Spleen (tissue), 11 donors: ENCODE measurements around the gene DUOX1. TPM values are rescaled to one million over a fixed set of nuclear protein-coding genes. Genes with fewer than 3 reads are reported as not detected.

Source experiments
- DNase-seq: peaks from one replicate; pipeline ENCODE4 v3.0.0-alpha.2; 2020
- H3K27ac ChIP-seq, 8 donors: fragments of 200-600 bp; sonication (generic) in 7 of 8; 1 replicate in 4 of 8; 2 replicates in 4 of 8; pipeline versions ENCODE4 v1.5.0 to v1.8.0; 2016 to 2021; ENCODE audit warnings: inconsistent platforms in 4 of 8, mild to moderate bottlenecking in 4 of 8, moderate library complexity in 1 of 8
- H3K27me3 ChIP-seq, 7 donors: fragments of 200-600 bp; sonication (generic) in 6 of 7; replicated peaks in 1 of 7; 1 replicate in 4 of 7; 2 replicates in 3 of 7; pipeline versions ENCODE4 v1.5.0 to v1.8.0; 2016 to 2021; ENCODE audit warnings: inconsistent platforms in 3 of 7, mild to moderate bottlenecking in 1 of 7
- H3K36me3 ChIP-seq, 6 donors: fragments of 200-600 bp; sonication (generic) in 5 of 6; 1 replicate in 4 of 6; 2 replicates in 2 of 6; pipeline versions ENCODE4 v1.5.0 to v1.8.0; 2016 to 2021; ENCODE audit warnings: inconsistent platforms in 2 of 6
- H3K4me1 ChIP-seq, 6 donors: fragments of 200-600 bp; sonication (generic) in 5 of 6; 1 replicate in 3 of 6; 2 replicates in 3 of 6; pipeline versions ENCODE4 v1.5.0 to v1.8.0; 2016 to 2021; ENCODE audit warnings: inconsistent platforms in 3 of 6
- H3K4me3 ChIP-seq, 8 donors: fragments of 200-600 bp; sonication (generic) in 7 of 8; 1 replicate in 4 of 8; 2 replicates in 4 of 8; pipeline versions ENCODE4 v1.5.0 to v1.8.0; 2016 to 2021; ENCODE audit warnings: inconsistent platforms in 4 of 8, mild to moderate bottlenecking in 4 of 8, moderate library complexity in 2 of 8
- H3K9me3 ChIP-seq, 8 donors: fragments of 200-600 bp; sonication (generic) in 7 of 8; 1 replicate in 4 of 8; 2 replicates in 4 of 8; pipeline versions ENCODE4 v1.5.0 to v1.8.0; 2016 to 2021; ENCODE audit warnings: inconsistent platforms in 4 of 8
- POLR2A ChIP-seq, 3 donors: fragments of 450-650 bp; IDR thresholded peaks; one replicate each; pipeline ENCODE4 v1.5.1; 2017; ENCODE audit warnings: antibody characterized with exemption in 3 of 3, mild to moderate bottlenecking in 1 of 3
- POLR2AphosphoS5 ChIP-seq, 3 donors: sonication (generic); formaldehyde crosslinking; IDR thresholded peaks; one replicate each; pipeline ENCODE4 v1.5.1; 2017; ENCODE audit warnings: antibody characterized with exemption in 3 of 3
- WGBS, 5 donors: extraction: QIAGEN DNeasy Blood & Tissue Kit in 3 of 5; methylation state at CpG; one replicate each; pipeline versions ENCODE4 v1.1.5 to v1.1.7; 2013 to 2018; 5-methylcytosine and 5-hydroxymethylcytosine counted together
- intact Hi-C: fragments of 100-400 bp; cut with DNase I; formaldehyde crosslinking; loops from one replicate; pipeline ENCODE4 v1.15.0; 2023; ENCODE audit warnings: low total_unique reads
- polyA plus RNA-seq, 3 donors: library from polyadenylated mRNA; stranded (reverse); fragments of 200-250 nt; gene quantifications; one replicate each; pipeline ENCODE4 v1.2.1, GENCODE V29; 2013
- total RNA-seq, 7 donors: library from RNA; depleted of rRNA in 3 of 7; stranded (reverse); fragments of >200 nt in 3 of 7; fragmentation: NEBNext Ultra II Directional in 4 of 7; extraction: Animal tissue kit (Norgen Biotek cat#: 25700) in 4 of 7; gene quantifications; one replicate each; pipeline versions ENCODE4 v1.1.0 to v1.2.1, GENCODE V29; 2016 to 2021
- TF ChIP-seq, protein P1 (sequence below), 11 experiments: fragments of 200-600 bp in 7 of 11; fragments of 450-650 bp in 4 of 11; sonication (generic) in 4 of 11; IDR thresholded peaks in 8 of 11; conservative IDR thresholded peaks in 3 of 11; 1 replicate in 7 of 11; 2 replicates in 4 of 11; pipeline versions ENCODE4 v1.4.0 to v1.8.0; 2016 to 2021; ENCODE audit warnings: antibody characterized with exemption in 11 of 11, inconsistent platforms in 4 of 11, mild to moderate bottlenecking in 1 of 11
- donor health status: healthy with polysubstance abuse.
- donor health status: DM: no; HTN: no; CAD: no; lungs with moderate emphysema.
- donor health status: DM: no; HTN: no; CAD: no.
- donor health status: Bipolar disorder and iron deficiency.
- donor health status: healthy.
- donor health status: DM: no; HTN: no; CAD: no.
- donor health status: DM: yes; HTN: yes; CAD: no.

The DUOX1 gene
- total and polyA plus RNA-seq, 10 donors: 0.04 to 0.28 (median 0.09) TPM; not detected in 5

DNA sequence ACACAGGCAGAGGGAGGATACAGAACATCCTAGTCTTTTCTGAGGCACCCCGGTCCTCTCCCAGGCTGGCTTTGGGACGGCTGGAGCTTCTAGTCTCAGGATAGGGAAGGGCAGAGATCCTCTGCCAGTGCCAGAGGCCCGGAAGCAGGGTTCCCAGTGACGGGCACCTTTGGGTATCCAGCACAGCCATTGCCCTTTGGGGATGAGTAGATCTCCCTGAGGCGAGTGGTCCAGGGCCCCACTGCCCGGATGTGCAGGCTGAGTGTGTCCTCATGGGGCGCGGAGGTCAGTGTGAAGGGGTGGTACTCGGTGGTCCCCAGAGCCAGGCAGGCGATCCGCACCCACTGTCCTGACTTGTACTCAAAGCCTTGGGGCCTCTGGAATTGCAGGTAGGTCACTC lies 34.1 kb upstream of the DUOX1 start:
- Histone ChIP-seq H3K27ac (no peak overlapping the region), H3K4me3 (no peak overlapping the region), H3K9me3 (no peaks in the 10 kb centered on the region), H3K4me1 (no peaks in the 10 kb centered on the region), H3K36me3 (no peaks in the 10 kb centered on the region), H3K27me3 (peaks cover 0 to 10% (median 0%) of the 10 kb centered on the region in 7 donors)
- no peak for DNase-seq
- intact Hi-C loops: no loop called here
- TF ChIP-seq POLR2AphosphoS5 (IDR thresholded peaks at IDR 0.05): no peak
- 83 to 94% (median 88%) methylated on average over 1 to 11 of the region's 11 CpGs for WGBS, 5 donors

DNA sequence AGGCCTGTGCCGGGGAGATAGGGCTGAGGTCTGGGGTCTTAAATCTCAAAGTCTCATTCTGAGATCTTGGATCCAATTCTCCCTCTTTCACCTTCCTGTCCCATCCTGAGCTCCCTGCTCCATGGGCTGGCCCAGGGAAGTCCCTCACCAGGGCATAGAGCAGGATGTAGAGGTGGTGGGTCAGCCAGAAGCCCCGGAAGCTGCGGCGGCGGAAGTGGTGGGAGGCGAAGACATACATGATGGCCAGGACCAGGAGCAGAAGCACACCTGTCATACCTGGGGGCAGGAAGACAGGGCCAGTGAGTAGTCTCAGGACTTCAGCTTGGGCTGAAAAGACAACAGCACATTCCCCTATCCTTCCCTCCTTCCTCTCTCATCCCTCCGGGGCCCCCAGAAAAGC lies 32.3 kb upstream of the DUOX1 start:
- H3K27me3 ChIP-seq: peaks cover 0 to 4% (median 0%) of the 10 kb centered on the region in 7 donors
- H3K27ac ChIP-seq: no peak overlapping the region
- intact Hi-C loops: no loop called here
- H3K4me1 ChIP-seq: no peaks in the 10 kb centered on the region
- no peaks in the 10 kb centered on the region for H3K9me3 ChIP-seq
- 89 to 98% (median 91%) methylated on average over 7 of the region's 7 CpGs for WGBS, 5 donors
- H3K4me3 ChIP-seq: no peak overlapping the region
- H3K36me3 ChIP-seq: no peaks in the 10 kb centered on the region
- DNase-seq: peak; percentile 51
- TF ChIP-seq POLR2AphosphoS5 (IDR thresholded peaks at IDR 0.05) (no peak), POLR2A (IDR thresholded peaks at IDR 0.05) (no peak)
- TF ChIP-seq, protein P1, sequence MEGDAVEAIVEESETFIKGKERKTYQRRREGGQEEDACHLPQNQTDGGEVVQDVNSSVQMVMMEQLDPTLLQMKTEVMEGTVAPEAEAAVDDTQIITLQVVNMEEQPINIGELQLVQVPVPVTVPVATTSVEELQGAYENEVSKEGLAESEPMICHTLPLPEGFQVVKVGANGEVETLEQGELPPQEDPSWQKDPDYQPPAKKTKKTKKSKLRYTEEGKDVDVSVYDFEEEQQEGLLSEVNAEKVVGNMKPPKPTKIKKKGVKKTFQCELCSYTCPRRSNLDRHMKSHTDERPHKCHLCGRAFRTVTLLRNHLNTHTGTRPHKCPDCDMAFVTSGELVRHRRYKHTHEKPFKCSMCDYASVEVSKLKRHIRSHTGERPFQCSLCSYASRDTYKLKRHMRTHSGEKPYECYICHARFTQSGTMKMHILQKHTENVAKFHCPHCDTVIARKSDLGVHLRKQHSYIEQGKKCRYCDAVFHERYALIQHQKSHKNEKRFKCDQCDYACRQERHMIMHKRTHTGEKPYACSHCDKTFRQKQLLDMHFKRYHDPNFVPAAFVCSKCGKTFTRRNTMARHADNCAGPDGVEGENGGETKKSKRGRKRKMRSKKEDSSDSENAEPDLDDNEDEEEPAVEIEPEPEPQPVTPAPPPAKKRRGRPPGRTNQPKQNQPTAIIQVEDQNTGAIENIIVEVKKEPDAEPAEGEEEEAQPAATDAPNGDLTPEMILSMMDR (IDR thresholded peaks at IDR 0.05 in 8 of 11, conservative IDR thresholded peaks at IDR 0.05 in 3 of 11): no peak

DNA sequence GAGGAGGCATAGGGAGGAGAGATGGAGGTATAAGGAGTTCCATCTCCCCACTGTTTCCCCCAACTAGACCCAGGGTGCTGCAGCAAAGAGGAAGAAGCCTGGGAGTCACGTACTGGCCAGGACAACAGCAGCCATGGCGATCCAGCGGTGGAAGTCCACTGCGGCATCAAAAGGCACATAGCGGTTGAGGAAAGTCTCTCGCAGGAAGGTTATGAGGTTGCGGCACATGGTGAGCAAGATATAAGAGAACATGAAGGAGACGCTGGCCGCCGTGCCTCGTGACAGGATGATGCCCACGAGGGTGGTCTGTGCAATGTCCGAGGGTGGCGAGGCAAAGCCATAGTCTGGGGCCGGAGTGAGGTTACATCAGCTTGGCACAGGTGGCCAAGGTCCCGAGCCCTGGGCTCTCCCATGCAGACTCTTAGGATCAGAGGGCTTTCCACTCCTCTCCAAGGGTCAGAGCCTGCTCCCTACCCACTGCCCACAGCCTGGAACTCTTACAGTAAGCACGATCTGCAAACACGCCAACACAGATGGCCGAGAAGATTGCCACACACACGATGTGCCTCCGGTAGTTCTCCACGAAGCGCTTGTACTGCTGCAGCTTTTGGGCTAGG lies 30.1 kb upstream of the DUOX1 start:
- 80 to 88% (median 85%) methylated on average over 23 of the region's 23 CpGs for WGBS, 5 donors
- intact Hi-C loops: no loop called here
- no peaks in the 10 kb centered on the region for H3K9me3 ChIP-seq
- H3K4me3 ChIP-seq: no peak overlapping the region
- H3K4me1 ChIP-seq: no peaks in the 10 kb centered on the region
- no peak for TF ChIP-seq POLR2A (IDR thresholded peaks at IDR 0.05)
- TF ChIP-seq, protein P1 (IDR thresholded peaks at IDR 0.05 in 8 of 11, conservative IDR thresholded peaks at IDR 0.05 in 3 of 11): no peak
- TF ChIP-seq POLR2AphosphoS5 (IDR thresholded peaks at IDR 0.05): no peak
- no peak overlapping the region for H3K27ac ChIP-seq
- no peaks in the 10 kb centered on the region for H3K36me3 ChIP-seq
- DNase-seq: peak; percentile 47
- peaks cover 0 to 4% (median 0%) of the 10 kb centered on the region in 7 donors for H3K27me3 ChIP-seq

DNA sequence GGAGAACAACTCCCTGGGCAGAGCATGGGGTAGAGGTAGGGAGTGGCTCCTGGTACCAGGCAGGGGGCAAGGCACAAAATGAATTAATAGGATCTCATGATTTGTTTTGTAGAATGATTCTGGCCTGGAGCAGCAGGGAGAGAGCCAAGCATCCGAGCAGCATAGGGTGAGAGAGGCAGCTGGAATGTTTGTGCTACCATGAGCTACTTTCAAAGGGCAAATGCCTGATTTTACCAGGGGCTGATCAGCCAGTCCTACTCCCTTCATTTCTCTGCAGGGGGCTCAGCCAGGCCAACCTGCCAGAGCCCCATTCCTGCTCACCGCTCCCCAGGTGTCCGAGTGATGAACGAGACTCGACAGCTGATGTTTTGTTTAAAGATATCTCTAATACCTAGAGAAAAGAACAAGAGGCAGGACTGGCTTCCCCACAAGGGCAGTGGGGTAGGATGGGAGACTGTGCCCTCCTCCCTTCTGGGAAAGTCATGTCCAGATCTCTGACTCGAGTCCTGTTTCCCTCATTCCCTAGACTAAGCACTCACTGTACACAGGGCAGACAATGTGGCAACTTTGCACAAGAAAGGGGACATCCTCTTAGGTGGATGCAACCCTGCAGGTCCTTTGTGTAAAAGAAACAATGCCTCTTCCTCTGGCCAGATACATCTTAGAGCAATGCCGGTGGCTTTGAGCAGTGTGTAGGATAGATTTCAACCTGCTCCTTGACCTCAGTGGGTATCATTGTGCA lies 28.7 kb upstream of the DUOX1 start:
- H3K4me3 ChIP-seq: no peak overlapping the region
- no peak overlapping the region for H3K27ac ChIP-seq
- TF ChIP-seq, protein P1 (IDR thresholded peaks at IDR 0.05 in 8 of 11, conservative IDR thresholded peaks at IDR 0.05 in 3 of 11): no peak
- TF ChIP-seq POLR2A (IDR thresholded peaks at IDR 0.05) (no peak), POLR2AphosphoS5 (IDR thresholded peaks at IDR 0.05) (no peak)
- peak; percentile 48 for DNase-seq
- WGBS, 5 donors: 70 to 81% (median 72%) methylated on average over 7 of the region's 7 CpGs
- no peaks in the 10 kb centered on the region for H3K9me3 ChIP-seq
- H3K27me3 ChIP-seq: peaks cover 0 to 10% (median 0%) of the 10 kb centered on the region in 7 donors
- no peaks in the 10 kb centered on the region for H3K4me1 ChIP-seq
- intact Hi-C loops: no loop called here
- no peaks in the 10 kb centered on the region for H3K36me3 ChIP-seq
